ENCODE data around the gene GLRX3. TPM values are rescaled to one million over a fixed set of nuclear protein-coding genes. Genes with fewer than 3 reads are reported as not detected.
A peak's percentile ranks its signal among the peaks of the same experiment; 100 is the strongest.

GLRX3 gene
- total RNA-seq, 2 experiments from 2014 or later, result 112 to 113 TPM

- no peaks in the 10 kb centered on the region for H3K9me3 Mint-ChIP-seq
- ChIA-PET POLR2A (interaction anchor here (1.1 to 3.3 kb wide), 3 partner anchors 27 to 42 kb away, joined by 3 to 70 read pairs (median 12); partner anchors contain the start of gene C10orf143), CTCF (interaction anchor here (0.5 to 4.7 kb wide), 6 partner anchors 11 to 37 kb away, joined by 3 to 59 read pairs (median 4); partner anchors contain the start of gene C10orf143)
- no peak for DNase-seq
- peak overlapping the region; percentile 35 for H3K27ac Mint-ChIP-seq
- intact Hi-C loops (cut with micrococcal nuclease), result loop anchor here (1.0 kb wide), 1 partner anchor 37 kb away; no protein-coding TSS in a partner anchor
- peaks cover 14% of the 10 kb centered on the region for H3K36me3 Mint-ChIP-seq
- peak overlapping the region; percentile 86 for H3K4me3 Mint-ChIP-seq
- peaks cover 56% of the 10 kb centered on the region for H3K4me1 Mint-ChIP-seq (ENCODE audit: low read depth)
- no peaks in the 10 kb centered on the region for H3K27me3 Mint-ChIP-seq
Measured at GRCh38 chr10:130137659-130138478, 1.7 kb downstream of the GLRX3 start.

DNA sequence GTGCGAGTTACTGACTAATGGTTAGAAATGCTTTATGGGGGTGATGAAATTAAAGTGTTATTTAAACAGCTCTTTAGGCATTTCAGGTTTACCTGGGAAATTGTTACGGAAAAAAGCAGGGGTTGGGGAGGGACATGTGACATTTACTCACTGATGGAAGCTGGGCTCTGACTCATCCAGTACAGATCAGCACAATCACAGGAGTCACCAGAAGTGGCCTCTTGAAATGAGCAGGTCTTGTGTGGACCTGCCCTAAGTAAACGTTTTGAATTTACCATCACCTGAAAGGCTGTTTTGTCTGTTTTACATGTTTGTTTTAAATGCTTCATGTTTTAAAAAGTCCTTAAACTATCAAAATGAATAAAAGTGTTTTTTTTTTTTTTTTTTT, 2.3 kb downstream of the GLRX3 start:
- ChIA-PET POLR2A (interaction anchor here (1.1 to 3.3 kb wide), 3 partner anchors 28 to 41 kb away, joined by 3 to 70 read pairs (median 12); partner anchors contain the start of gene C10orf143), CTCF (interaction anchor here (1.3 to 4.7 kb wide), 3 partner anchors 28 to 31 kb away, joined by 3 to 59 read pairs (median 5); partner anchors contain the start of gene C10orf143)
- H3K9me3 Mint-ChIP-seq, result no peaks in the 10 kb centered on the region
- intact Hi-C loops (cut with micrococcal nuclease), result loop anchor here (1.0 kb wide), 1 partner anchor 37 kb away; no protein-coding TSS in a partner anchor
- H3K4me3 Mint-ChIP-seq, result peak overlapping the region; percentile 86
- H3K27ac Mint-ChIP-seq, result peak overlapping the region; percentile 35
- H3K4me1 Mint-ChIP-seq (ENCODE audit: low read depth), result peaks cover 60% of the 10 kb centered on the region
- peak; percentile 60 for DNase-seq
- H3K27me3 Mint-ChIP-seq, result no peaks in the 10 kb centered on the region
- peaks cover 14% of the 10 kb centered on the region for H3K36me3 Mint-ChIP-seq

- peaks cover 58% of the 10 kb centered on the region for H3K4me1 Mint-ChIP-seq (ENCODE audit: low read depth)
- POLR2A ChIA-PET, result interaction anchor here (0.8 kb wide), 1 partner anchor 29 kb away, joined by 5 read pairs; no protein-coding TSS in a partner anchor
Measured at GRCh38 chr10:130140425-130140824, 4.2 kb downstream of the GLRX3 start.

GRCh38 chr10:130141038-130141437, 4.8 kb downstream of the GLRX3 start:
- H3K27ac Mint-ChIP-seq, result no peak overlapping the region
- H3K4me3 Mint-ChIP-seq, result no peak overlapping the region

More at GRCh38 chr10:130140425-130140824, 4.2 kb downstream of the GLRX3 start:
- H3K36me3 Mint-ChIP-seq, result peaks cover 21% of the 10 kb centered on the region
- CTCF ChIA-PET, result interaction anchor here (1.0 to 4.7 kb wide), 2 partner anchors 13 to 30 kb away, joined by 3 to 59 read pairs; partner anchors contain the start of gene C10orf143
- intact Hi-C loops (cut with micrococcal nuclease), result loop anchor here (2.0 kb wide), 1 partner anchor 24 kb away; no protein-coding TSS in a partner anchor
- H3K27me3 Mint-ChIP-seq, result no peaks in the 10 kb centered on the region
- H3K27ac Mint-ChIP-seq, result no peak overlapping the region
- H3K4me3 Mint-ChIP-seq, result no peak overlapping the region
- H3K9me3 Mint-ChIP-seq, result no peaks in the 10 kb centered on the region
- no peak for DNase-seq

DNA sequence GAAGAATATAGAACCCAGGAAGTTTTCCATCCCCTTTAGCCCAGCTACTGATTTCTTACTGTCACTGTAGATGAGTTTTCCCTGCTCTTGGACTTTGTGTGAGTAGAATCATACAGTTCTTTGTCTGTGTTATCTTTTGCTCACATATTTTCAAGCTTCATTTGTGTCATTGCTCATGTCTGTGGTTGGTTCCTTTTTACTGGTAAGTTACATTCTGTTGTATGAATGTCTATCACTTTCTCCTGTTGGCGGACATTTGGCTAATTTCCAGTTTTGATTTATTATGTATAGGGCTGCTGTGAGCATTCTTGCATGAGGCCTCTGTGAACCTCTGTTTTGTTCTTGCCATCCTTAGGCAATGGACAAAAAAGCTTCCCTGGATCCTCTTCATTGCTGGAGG, 5.3 kb downstream of the GLRX3 start:
- Mint-ChIP-seq H3K27me3 (no peaks in the 10 kb centered on the region), H3K36me3 (peaks cover 28% of the 10 kb centered on the region), H3K9me3 (no peaks in the 10 kb centered on the region), H3K27ac (peak overlapping the region; percentile 77), H3K4me1 (ENCODE audit: low read depth) (peaks cover 61% of the 10 kb centered on the region), H3K4me3 (peak overlapping the region; percentile 2)
- intact Hi-C loops (cut with micrococcal nuclease), result loop anchor here (2.0 kb wide), 1 partner anchor 23 kb away; no protein-coding TSS in a partner anchor
- CTCF ChIA-PET, result interaction anchor here (0.7 to 2.3 kb wide), 3 partner anchors 14 to 38 kb away, joined by 3 to 12 read pairs (median 3); partner anchors contain the start of gene C10orf143
- POLR2A ChIA-PET, result interaction anchor here (1.8 kb wide), 1 partner anchor 31 kb away, joined by 15 read pairs; the partner anchor contains the start of gene C10orf143
- no peak for DNase-seq

More at GRCh38 chr10:130141038-130141437, 4.8 kb downstream of the GLRX3 start:
- no peak for DNase-seq
- ChIA-PET CTCF (interaction anchor here (0.7 to 2.3 kb wide), 3 partner anchors 14 to 39 kb away, joined by 3 to 12 read pairs (median 3); partner anchors contain the start of gene C10orf143), POLR2A (interaction anchor here (1.8 kb wide), 1 partner anchor 30 kb away, joined by 15 read pairs; the partner anchor contains the start of gene C10orf143)
- intact Hi-C loops (cut with micrococcal nuclease), result loop anchor here (2.0 kb wide), 1 partner anchor 24 kb away; no protein-coding TSS in a partner anchor
- Mint-ChIP-seq H3K4me1 (ENCODE audit: low read depth) (peaks cover 57% of the 10 kb centered on the region), H3K36me3 (peaks cover 25% of the 10 kb centered on the region), H3K27me3 (no peaks in the 10 kb centered on the region), H3K9me3 (no peaks in the 10 kb centered on the region)

DNA sequence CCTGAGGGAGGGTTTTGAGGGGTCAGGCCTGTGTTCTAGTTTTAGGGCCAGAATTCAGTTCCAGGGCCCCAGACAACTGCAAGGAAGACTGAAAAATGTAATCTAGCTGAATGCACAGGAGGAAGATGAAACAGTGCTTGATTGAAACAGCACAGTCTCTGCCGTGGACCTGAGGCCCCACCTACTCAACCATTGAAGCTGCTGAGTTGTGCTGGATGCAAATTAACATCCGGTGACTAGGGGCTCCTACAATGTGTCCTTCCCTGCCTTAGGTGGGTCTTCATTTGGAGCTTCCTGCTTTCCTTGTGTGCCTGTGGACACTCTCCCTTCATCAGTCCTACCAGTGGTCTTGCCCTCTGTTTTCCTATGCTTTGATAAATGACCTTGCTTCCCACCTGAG, 5.7 kb downstream of the GLRX3 start:
- Mint-ChIP-seq H3K27ac (peak overlapping the region; percentile 77), H3K4me1 (ENCODE audit: low read depth) (peaks cover 61% of the 10 kb centered on the region), H3K36me3 (peaks cover 31% of the 10 kb centered on the region), H3K27me3 (no peaks in the 10 kb centered on the region), H3K9me3 (no peaks in the 10 kb centered on the region), H3K4me3 (no peak overlapping the region)
- peak; percentile 47 for DNase-seq
- ChIA-PET CTCF (interaction anchor here (1.2 to 2.3 kb wide), 2 partner anchors 15 to 31 kb away, joined by 3 to 12 read pairs; partner anchors contain the start of gene C10orf143), POLR2A (interaction anchor here (1.8 kb wide), 1 partner anchor 31 kb away, joined by 15 read pairs; the partner anchor contains the start of gene C10orf143)
- intact Hi-C loops (cut with micrococcal nuclease), result loop anchor here (2.0 kb wide), 1 partner anchor 23 kb away; no protein-coding TSS in a partner anchor

DNA sequence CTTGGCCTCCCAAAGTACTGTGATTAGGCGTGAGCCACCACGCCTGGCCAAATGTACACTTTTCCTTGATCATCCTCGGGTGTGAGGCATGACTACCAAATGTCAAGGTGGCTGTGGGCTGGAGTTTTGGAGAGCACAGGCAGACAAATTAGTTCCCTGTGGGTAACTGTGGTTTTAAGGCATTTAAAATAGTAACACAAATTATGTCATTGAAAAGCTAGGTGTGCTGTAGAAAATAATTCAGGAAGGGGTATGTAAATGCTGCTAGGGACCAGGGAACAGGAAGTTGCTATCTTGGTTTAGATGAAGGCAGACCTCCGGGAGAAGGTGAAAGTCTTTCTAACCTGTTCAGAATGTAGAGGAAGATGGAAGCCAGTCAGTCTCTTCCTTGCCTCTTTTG, 9.9 kb downstream of the GLRX3 start:
- CTCF ChIA-PET, result interaction anchor here (1.8 kb wide), 1 partner anchor 18 kb away, joined by 8 read pairs; no protein-coding TSS in a partner anchor
- intact Hi-C loops (cut with micrococcal nuclease), result no loop called here
- Mint-ChIP-seq H3K36me3 (peaks cover 47% of the 10 kb centered on the region), H3K27me3 (no peaks in the 10 kb centered on the region), H3K9me3 (no peaks in the 10 kb centered on the region), H3K27ac (no peak overlapping the region), H3K4me1 (ENCODE audit: low read depth) (peaks cover 33% of the 10 kb centered on the region), H3K4me3 (no peak overlapping the region)
- POLR2A ChIA-PET, result no interaction called here
- DNase-seq, result no peak

DNA sequence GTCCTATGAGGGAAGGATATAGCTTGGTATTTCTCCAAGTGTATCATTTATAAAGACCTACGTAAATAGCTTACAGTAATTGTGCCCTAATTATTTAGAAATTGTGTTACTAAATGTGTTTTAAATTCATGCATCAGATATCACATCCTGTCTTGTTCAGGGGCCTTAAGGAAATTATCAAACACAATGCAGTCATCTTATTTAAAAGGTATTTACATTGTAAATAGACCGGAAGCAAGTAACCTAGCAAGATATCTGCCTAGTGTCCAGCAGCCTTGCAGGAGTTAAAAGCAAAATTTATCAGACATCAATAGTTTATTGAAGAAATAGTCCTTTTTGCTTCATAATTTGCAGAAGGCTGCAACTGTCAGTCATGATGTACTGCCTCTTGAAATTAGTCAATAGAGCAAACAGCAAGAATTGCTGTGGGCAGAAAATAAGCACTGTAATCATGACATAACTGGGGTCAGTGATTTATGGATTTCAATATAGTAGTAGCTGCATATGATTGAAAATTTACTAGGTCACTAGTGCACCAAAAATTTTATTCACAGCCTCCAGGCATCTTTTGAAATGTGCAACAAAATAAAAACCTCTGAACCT, 23.1 kb downstream of the GLRX3 start:
- intact Hi-C loops (cut with micrococcal nuclease), result no loop called here
- Mint-ChIP-seq H3K9me3 (no peaks in the 10 kb centered on the region), H3K27ac (no peak overlapping the region), H3K27me3 (no peaks in the 10 kb centered on the region), H3K36me3 (peaks cover 28% of the 10 kb centered on the region), H3K4me3 (no peak overlapping the region), H3K4me1 (ENCODE audit: low read depth) (peaks cover 26% of the 10 kb centered on the region)
- no peak for DNase-seq
- POLR2A ChIA-PET, result no interaction called here
- CTCF ChIA-PET, result no interaction called here

DNA sequence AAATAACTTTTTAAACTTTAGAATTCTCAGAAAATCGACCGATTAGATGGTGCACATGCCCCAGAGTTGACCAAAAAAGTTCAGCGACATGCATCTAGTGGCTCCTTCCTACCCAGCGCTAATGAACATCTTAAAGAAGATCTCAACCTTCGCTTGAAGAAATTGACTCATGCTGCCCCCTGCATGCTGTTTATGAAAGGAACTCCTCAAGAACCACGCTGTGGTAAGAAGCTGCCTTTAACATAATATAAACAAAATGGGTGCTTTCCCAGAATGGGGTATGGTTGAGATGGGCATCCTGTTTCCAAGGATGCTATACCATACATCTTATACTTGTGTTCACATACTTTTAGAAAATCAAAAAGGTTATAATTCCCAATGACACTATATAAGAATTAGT, 24.6 kb downstream of the GLRX3 start:
- H3K9me3 Mint-ChIP-seq, result no peaks in the 10 kb centered on the region
- H3K4me1 Mint-ChIP-seq (ENCODE audit: low read depth), result peaks cover 26% of the 10 kb centered on the region
- ChIA-PET CTCF (interaction anchor here (0.6 kb wide), 1 partner anchor 10 kb away, joined by 6 read pairs; no protein-coding TSS in a partner anchor), POLR2A (no interaction called here)
- H3K36me3 Mint-ChIP-seq, result peaks cover 19% of the 10 kb centered on the region
- no peak for DNase-seq
- H3K27ac Mint-ChIP-seq, result no peak overlapping the region
- H3K27me3 Mint-ChIP-seq, result no peaks in the 10 kb centered on the region
- no peak overlapping the region for H3K4me3 Mint-ChIP-seq
- intact Hi-C loops (cut with micrococcal nuclease), result no loop called here

GRCh38 chr10:130161331-130161730, 25.1 kb downstream of the GLRX3 start:
- Mint-ChIP-seq H3K27me3 (no peaks in the 10 kb centered on the region), H3K9me3 (no peaks in the 10 kb centered on the region), H3K4me3 (no peak overlapping the region), H3K4me1 (ENCODE audit: low read depth) (peaks cover 28% of the 10 kb centered on the region), H3K36me3 (peaks cover 22% of the 10 kb centered on the region), H3K27ac (no peak overlapping the region)
- POLR2A ChIA-PET, result no interaction called here
- intact Hi-C loops (cut with micrococcal nuclease), result no loop called here
- CTCF ChIA-PET, result interaction anchor here (1.1 kb wide), 1 partner anchor 80 kb away, joined by 3 read pairs; no protein-coding TSS in a partner anchor
- no peak for DNase-seq

GRCh38 chr10:130167193-130167592, 31.0 kb downstream of the GLRX3 start:
- Mint-ChIP-seq H3K27ac (no peak overlapping the region), H3K4me1 (ENCODE audit: low read depth) (peaks cover 41% of the 10 kb centered on the region), H3K4me3 (no peak overlapping the region), H3K27me3 (no peaks in the 10 kb centered on the region), H3K9me3 (no peaks in the 10 kb centered on the region), H3K36me3 (peaks cover 36% of the 10 kb centered on the region)
- POLR2A ChIA-PET, result no interaction called here
- DNase-seq, result no peak
- intact Hi-C loops (cut with micrococcal nuclease), result no loop called here
- CTCF ChIA-PET, result no interaction called here
